Suppressor macrophage treated with lipopolysaccharide for 1 hour (primary cell): ENCODE results near the gene EFNA5.

Experiments used
- DNase-seq, 3 donors: peaks; one replicate each; pipeline ENCODE4 v3.0.0-alpha.2; 2020 to 2022

Gene EFNA5

DNA sequence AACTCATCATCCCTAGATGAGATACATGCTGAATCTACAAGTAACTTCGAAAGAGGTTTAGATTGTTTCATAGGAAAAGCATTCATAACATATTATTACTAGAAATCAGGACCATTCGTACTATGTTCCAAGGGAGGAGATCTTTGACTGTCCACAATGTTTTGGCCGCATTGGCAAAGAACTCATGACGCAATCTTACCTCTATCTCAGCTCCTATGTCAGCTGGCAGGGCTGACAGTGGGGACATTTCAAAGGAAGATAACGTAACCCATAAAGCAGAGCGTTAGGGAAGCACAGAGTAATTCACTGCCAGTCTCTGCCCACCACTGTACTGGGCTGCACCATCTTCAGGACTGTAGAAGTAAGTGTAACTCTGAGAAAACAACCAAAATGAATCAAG, 69.7 kb downstream of the EFNA5 start:
- DNase-seq, result no peak

DNA sequence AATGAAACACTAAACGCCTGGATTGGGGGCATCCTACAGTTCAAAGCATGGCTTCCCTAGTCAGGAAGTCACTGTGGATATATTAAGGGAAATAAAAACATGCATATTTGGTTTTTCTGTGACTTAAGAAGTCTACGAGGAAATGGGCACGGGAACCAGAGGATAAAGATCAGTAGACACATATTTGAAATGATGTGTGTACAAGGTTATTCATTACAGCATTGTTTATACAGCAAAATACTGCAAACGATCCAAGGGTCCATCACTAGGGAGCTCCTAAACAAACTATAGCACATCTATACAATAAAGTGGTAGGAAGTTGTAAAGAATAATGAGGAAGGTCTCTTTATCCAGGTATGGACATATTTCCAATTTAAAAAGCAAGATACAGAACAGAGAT, 71.8 kb downstream of the EFNA5 start:
- no peak for DNase-seq

DNA sequence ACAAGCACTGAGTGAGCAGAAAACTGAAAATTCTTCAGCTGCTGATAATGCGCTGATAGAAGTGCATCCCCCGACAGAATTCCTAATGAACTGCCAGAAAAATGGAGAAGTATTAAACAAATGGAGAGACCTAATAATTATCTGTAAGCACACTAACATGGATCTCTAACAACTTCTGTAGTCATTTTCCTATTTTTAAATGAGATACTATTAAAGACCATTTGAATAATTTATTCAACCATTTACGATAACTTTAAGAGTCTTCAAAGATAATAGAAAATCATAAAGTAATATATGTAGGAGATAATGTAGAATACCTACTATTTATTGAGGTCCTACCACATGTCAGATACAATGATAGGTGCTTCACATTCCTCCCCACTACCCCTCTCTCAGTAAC, 72.9 kb downstream of the EFNA5 start:
- no peak for DNase-seq

DNA sequence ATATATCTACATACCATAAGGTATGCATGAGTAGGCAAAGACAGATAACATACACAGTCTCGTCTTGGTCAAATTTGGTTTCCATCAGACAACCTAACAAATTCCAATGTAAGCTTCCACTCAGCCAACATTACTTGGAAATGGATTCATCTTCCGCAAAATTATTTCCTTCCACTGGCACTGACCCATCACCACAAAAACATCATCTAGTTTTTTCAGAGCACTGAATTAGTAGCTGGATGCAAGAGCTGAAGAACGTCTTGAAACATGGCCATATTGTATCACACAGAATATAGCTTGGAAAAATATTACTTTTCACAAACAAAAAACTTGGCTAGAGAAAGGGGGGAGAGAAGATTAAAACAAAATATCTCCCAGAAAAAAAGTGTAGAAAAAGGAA, 73.5 kb downstream of the EFNA5 start:
- DNase-seq, result no peak

DNA sequence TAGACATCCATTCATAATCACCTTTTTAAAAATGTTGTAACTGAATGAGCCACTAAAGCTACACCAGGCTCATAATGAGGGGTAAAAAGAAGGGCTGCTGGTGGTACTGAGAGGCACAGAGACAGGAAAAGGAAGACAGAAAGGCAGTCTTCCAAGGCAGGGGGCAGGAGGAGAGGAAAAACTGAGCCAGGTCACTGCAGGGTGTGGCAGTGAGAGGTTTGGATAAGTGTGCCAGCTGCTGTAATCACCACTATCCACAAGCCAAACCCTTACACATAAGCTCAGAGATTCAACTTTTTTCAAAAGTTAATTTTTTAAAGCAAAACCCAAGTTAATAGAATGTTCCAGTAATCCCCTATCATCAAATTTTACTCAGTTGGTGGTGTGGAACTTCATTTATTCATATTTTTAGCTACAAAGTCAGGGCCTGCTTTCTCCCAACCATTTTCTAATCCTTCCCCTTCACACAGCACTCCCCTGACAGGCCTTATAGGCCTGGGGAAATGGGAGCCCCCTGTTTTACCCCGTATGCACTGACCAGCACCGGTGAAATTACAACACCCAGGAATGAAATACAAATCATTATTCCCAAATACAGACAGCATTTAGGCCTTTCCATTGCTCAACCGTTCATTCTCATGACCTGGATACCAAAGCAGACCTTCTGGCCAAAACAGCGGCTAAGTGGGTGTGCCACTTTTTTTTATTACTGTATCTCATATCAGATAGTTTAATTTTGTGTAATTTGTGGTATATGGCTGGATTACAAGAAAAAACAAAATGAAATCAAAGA, 76.3 kb downstream of the EFNA5 start:
- no peak for DNase-seq

DNA sequence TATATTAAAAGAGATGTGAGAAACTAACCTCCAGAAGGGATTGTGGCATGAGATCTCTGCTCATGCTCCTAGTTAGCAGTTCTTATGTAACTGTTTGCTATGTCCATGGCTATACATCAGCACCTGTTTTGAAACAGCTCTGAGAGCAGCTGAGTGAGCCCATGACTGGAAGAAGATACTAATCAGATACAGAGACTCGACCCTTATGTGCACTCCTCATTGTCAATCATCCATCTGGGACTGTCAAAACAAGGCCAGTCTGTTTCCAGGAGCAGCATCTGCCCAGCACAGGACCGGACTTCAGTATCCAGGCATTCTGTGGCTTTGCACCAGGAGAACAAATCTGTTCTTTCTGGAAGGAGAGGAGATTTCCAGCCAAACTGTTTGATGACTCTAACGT, 77.7 kb downstream of the EFNA5 start:
- DNase-seq, result no peak

DNA sequence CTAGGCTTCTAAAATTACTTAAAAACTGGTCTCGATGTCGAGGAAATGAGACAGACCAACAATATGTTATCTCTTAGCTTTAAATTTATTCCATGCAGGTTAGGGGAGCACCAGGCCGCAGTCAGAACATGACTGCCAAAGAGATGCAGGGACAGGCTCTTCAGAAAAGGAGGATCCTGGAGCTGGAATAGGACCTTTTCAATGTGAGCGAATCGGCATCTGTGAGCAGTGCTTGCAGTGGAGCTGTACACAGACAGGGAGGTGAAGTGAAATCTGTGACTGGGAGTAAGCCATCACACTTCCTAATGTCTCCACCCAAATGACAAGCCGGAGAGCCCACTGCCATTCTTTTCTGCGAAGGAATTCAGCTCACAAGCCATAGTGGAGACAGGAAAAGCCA, 78.2 kb downstream of the EFNA5 start:
- no peak for DNase-seq

DNA sequence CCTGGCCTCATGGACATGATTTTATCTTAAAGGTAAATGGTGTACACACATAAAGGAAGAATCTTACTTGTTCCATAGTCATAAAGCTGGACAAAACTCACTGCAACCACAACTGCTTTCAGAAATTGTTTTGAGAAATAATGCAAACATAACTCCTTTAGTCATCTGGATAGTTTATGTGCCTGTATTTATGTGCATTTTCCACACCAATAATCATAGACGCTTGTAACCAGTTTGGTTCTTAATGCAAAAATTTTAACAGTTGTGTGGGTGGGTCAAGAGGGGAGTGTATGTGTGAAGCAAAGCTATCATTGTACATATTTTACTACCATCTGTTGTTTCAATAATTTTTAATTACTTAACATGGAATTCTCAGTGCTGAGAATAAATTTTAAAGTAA, 80.1 kb downstream of the EFNA5 start:
- DNase-seq, result no peak

DNA sequence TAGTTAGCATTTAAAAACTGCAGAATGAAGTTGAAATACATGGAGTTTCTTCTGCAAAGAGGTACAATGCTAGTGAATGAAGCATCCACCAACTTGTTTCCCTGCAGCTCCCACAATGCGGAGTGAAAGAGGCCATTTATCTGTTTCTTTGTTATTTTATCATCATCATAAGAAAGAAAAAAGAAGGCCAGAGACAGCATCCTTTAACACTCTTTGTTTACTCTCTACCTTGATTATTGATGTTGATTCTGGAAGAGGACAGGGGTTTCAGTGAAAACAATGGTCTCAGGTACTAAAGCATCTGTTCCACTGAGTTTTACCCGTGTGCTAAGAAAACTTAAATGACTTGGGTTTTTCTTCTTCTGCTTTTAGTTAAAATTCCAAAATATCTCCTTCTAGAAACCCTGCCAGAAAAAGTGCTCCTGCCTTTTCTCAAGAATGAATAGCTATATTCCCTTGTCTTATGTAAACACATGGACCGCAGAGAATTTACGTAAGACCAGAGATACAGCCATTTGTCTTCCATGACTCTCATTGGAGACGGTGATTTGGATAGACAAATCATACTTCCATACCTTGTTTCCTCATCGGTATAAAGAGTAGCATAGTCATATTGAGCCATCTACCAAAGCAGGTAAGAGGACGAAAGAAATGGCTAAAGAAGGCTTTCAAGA, 81.1 kb downstream of the EFNA5 start:
- no peak for DNase-seq

DNA sequence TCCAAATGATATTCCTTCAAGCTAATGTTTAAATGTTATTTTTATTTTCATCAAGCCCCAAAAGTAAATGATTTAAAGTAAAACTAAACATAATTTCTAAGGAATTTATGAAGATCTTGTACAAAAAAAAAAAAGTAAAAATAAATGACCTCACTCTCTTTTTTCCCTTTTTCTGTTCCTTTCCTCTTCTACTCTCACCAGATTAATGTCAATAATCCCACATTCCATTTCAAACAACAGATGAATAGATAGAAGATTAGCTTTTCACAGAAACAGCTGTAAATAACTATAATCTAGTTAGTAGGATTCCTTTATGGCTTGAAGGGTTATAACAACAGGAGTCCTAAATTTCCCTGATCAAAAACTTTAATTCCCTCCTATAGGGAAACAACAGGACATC, 88.1 kb downstream of the EFNA5 start:
- no peak for DNase-seq

DNA sequence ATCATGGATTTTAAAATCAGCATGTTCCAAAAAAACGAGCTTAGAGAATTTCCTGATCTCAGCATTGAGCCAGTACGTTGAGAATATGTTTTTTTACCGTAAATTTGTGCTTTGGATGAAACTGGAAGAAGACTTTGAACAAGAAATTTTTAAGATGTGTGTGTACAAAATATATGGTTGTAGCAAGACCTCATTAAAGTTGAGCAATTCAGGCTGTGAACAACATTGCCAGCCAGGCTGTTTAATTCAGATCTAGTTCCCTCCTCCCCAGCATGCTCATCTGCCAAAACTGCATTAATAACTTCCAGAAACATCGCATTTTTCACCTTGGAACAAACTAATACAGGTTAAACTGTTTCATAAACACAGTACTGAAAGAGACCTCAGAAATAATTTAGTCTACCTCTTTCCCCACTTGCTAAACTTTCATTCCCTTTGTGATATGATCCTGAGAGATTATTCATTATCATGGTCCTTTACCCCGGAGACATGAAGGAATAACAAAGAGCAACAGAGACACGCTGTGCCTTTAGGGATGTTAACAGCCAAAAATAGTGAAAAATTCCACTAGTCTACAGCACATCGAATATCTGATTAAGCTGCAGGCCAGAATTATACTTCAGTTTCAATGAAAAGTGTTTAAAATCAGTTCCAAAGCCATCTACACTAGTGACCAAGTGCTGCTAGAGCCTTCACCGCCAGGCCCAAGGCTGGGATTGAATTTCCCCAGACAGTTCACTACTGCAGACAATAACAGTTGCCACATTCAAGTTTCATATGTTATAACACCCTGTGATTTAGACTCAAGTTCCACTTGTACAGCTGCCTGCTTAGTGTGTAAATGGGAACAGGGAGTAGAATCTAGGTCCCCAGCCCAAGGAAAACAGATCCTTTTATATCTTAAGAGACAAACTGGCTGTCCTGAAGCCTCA, 89.6 kb downstream of the EFNA5 start:
- DNase-seq, result no peak

DNA sequence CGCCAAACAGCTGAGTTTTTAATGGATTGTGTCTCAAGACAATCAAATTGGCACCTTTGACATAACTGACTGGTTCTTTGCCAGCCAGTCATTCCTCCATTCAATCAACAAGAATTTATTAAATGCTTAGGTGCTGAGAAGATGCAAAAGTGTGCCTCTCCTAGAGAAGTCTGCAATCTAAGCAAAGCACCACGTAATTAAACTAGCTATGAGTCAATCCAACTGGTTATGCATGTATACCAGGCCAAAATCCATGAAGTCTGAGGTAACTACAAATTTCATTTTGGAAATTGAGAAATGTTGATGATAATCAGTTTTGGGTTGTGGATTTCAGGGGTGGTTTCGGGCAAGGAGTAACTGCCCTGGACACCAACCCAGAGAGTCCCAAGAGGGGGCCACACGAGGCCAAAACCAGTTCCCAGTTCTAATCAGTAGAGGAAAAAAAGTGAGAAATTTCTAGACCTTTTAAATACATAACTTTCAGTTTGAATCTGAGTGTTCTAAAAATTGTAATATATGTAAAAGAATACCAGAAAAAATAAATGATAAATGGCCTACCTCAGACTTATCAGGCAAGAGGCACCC, 92.6 kb downstream of the EFNA5 start:
- no peak for DNase-seq

DNA sequence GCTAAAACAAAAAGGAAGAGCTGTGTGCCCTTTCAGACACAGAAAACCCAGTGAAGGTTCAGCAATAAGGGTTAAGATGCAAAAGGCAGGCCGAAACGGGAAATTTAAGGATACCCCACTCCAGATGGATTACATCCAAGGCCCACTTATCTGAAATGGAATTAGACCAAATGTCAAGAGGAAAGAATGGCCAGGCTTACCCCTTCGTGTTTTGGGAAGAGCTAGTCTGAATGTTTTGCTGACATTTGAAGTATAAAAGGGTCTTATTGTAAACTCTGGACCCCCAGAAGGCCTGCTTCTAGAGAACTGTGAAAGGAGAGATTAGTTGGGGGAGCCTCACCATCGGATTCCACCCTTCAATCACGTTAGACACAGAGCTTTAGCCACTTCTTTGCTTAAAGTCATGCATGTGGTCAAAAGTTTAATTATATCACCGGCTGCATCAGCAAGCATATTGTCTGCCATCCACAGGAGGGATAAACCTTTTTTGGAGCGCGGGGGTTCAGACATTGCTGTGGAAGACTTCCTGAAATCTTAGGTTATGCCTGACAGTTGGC, 93.3 kb downstream of the EFNA5 start:
- no peak for DNase-seq

DNA sequence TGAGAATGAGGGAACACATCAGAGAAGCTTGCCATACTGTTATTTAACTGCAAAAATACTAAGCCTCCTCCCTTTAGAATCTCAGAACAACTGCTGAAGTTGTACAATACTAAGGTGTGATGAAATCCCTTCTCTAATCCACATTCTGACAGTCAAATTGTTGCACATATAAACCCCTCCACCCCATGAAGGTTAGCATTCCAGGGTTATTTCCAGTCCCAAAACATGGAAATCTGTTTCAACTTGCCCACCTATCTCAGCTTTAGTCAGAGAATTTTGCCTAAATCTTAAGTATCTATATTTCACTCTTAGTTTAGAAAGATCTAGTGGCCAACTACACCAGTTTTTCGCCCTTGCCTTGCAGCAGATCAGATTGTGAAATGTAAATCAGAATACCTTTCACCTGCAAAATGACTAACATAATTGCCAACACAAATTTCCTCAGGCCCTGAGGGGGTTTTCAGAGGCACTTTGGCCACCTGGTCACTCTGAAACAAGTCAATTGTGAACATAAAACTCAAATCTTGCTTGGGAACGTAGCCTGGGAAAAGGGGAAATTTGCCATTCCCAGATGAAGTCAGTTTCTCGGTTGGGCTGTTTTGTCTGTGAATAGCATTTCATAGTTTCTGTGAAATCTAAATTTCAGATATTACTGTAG, 93.9 kb downstream of the EFNA5 start:
- no peak for DNase-seq

DNA sequence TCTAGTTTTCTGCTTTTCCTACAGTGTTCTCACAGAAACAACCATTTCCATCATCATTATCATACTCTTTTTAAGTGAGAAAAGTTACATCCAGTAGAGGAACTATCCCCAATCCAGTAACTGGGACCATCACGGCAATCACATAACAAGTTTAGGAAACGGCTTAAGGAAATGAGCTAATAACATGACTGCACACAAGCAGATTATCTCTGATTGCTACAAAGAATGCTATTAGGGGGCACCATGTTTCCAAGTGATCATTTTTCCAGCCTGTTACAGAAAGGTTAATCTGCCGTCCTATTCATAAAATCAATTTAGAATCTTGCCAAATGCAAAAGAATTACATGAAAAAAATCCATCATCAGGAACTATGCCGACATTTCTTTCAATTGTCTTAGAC, 94.6 kb downstream of the EFNA5 start:
- DNase-seq, result no peak

DNA sequence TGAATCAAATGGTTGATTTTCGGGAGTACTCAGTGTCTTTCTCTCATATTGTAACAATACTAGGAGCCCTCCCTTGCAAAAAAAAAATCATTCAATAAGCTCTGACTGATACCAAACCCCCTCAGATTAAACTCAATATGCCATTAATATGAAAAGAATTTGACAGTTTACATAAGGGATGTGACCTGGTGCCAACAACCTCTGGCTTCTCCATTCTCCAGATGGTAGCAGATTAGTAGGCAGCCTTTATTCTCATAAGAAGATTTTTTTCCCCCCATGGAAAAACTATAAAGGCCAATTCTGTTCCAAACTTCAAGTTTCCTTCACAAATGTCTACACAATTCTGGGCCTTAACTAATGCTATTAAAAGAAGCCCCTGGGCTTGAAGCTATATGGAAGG, 96.5 kb downstream of the EFNA5 start:
- DNase-seq, result no peak

DNA sequence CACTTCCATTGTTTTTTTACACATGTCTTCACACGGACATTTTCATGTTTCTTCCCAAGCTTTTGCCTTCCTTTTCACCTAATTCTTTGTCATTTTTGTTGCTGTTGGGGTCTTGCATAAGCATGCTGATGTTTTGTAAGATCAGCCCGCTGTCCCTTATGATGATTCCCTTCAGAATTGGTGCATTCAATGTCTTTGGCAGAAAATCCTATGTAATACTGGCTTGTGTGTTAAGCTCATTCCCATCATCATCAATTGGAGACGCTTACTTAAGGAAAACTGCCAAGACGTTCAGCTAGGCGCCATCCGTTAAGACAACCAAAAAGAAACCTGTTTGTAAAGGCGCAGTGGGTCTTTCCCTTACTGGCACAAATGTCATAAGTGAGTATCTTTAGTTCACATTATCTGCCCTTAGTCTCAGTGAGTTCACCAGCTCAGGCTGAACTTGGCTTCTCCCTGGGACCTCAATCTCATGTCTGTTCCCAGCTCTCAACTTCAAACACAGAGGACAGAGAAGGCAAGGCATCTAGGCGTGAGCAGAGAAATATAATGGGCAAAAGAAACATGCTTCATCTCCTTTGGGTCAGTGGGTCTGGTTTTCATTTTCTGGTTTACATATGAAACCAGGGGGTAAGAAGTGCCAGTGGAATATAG, 97.9 kb downstream of the EFNA5 start:
- no peak for DNase-seq

DNA sequence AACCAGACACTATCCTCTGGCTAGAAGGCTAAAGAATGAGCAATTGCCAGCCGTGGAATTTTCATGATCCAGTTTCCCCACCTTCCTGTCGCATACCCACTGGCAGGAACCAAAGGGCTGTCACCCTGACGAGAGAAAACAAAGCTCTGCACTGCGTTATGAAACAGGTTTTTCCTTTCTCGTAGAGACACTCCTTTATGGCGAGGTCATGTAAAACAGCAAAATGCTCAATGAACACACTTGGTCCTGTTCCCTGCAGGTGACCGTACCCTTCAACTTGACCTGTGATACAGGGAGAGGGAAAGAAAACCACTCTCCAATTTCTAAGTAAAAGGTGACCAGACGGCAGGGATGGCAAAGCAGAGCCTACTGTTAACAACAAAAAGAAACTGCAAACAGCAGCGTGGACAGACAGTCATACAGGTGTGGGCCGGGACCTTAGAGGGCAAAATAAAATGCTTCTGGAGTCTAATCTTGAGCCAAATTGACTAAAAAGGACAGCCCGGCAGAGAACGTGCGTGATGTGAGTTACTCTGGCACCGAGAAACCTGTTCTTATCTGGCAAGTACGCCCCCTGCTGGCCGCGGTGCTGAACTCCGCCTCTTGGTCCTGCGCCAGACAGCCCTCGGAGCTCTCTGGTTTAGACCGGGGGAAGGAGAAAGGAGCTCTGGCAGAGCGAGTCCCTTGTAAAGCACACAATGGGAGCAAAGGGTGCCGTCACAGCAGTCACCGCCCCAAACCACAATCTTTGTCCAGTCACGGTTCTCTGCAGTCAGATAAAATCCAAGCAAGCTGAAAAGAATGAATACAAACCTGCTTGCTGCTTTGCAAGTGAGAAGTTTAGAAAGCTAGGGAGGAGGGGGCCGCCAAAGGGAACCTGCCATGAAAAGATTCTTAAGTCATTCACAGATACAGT, 98.9 kb downstream of the EFNA5 start:
- DNase-seq, result peak; percentile 88 to 94 (median 94)

DNA sequence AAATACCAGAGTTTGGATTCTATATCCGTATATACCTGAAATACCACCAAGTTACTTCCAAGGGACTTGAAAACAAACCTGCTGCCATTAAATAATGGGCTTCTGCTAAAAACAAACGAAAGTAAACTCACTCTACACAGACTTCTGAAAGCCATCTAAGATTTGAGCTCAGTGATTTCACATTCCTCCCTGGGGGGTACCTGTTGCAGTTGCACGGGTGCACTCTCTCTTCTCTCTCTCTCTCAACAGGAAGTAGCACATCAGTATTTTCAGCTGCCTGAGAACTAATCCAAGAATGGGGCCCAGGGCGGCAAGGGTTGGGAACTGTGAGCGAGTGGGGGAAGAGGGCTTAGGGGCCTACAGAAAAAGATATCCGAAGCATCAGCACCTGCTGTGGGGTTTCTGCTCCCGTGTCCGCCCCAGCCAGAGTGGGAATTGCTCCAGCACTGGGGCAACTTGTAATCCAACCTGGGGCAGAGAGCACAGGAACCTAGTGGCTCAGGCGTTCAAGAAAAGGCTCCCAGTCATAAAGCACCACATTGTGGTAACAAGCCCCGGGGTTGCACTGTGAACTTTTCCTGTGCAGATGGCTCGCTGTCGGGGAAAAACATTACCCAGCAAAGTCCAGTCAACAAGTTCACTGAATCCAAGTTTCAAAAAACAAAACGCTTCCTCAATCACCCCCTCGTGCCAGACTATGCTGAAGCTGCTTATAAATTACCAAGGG, 99.8 kb downstream of the EFNA5 start:
- peak in 1 of 3 donors; percentile 10 for DNase-seq

DNA sequence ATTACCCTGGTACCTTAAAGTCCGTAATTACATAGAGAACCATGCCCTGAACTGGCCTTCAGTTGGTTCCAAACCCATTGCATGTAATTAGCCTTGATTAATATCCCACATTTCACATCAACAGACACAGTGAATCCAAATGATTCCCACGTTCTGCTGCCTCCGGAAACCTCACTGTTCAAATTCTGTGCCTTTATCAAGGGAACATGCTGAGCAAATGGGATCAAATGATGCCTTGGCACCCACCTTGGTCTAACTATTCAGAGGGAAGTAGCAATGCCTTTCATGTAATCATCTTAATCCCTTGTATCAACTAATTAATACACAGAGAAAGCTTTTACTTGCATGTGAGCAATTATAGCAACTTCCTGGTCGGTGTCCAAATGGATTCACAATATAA, 100.6 kb downstream of the EFNA5 start:
- no peak for DNase-seq
